22Rv1 (cell line): ENCODE results near the gene CLRN3.

Experiments used
- CTCF ChIP-seq: fragments of 450-650 bp; IDR thresholded peaks from 2 replicates; pipeline ENCODE4 v1.5.1; 2017; ENCODE audit warnings: mild to moderate bottlenecking
- ZFX ChIP-seq: fragments of 450-650 bp; IDR thresholded peaks from 2 replicates; pipeline ENCODE4 v1.6.1; 2017; ENCODE audit warnings: antibody characterized with exemption, borderline replicate concordance

DNA sequence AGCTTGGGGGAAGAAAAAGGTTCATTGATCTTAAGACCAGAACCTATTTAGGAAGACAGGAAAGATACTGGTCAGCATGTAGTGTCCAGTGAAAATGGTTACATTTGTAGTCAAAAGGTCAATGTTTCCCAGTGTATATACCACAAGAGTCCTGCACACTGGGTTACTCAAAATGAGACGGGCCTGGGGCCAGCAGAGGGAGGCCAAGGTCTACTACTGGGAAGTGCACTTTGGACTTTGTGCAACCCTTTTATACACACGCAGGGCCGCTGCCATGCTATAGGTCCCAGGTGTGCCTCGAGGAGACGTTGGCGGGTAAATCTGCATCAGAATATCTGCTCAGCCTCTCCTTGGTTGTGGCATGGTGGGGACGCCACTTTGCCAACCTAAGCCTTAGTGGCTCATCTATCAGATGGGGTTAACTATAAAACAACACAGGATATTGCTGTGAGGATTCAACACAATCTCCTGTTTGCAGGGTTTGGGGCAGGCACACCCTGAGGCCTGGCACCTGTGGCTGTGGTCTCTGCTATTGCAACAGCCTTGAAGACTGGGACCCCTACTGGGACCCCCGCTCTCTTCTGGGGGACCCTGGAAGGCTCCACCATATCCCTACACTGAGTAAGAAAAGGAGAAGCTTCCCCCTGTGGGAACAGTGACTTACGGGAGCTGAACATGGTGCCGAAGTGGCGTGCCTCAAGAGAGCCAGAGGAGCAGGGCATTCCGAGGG lies 19.7 kb downstream of the CLRN3 start:
- TF ChIP-seq CTCF (peak; percentile 77), ZFX (no peak)
